GM21526 (cell line): Measurements from ENCODE around the gene IDH2.

ENCODE experiments used
- ATAC-seq: cut with Tn5 transposase; IDR thresholded peaks from one replicate; pipeline ENCODE4 v1.9.1; 2021; ENCODE audit warnings: moderate library complexity; ENCODE audit not compliant: unreplicated experiment, low FRiP score

The IDH2 gene

DNA sequence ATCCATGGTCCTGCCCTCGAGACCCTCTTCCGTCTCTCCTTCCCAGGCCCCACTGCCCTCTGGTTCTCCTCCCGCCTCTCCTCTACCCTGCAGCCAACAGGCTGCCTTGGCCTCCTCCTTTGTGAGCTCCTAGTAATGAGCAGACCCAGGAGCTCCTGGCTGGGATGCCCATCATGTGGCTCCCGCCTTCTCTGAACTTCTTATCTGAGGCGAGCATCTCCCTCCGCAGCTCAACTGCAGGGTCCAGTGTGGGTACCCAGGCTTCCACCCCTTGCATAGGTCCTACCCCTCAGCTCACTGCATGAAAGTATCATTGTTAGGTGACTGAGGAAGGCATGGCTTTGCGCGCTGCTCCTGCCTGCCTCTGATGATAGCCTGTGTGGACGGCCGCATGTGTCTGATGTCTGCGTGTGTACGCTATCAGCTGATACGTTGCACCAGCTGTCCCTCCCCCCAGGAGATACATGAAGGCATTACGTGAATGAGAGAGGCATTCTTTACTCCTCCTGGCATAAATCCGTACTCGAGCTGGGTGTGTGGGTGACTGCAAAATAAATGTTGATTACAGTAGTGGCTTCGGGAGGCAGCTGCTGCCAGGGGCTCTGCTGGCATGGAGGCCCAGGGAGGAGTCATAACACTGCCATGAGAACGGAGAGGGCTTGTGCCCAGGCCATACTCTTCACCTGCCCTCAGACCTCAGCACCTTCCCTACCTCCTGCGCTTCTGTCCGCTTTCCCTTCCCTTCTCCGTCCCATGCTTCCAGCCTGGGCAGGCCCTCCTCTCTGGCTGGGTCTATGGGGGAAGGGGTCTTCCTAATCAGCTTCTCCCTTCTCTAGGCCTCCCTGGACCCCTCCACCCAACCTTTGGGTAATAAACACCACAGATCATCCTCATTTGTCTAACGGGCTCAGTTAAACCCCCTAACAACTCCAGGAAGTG, 52.3 kb downstream of the IDH2 start:
- no peak for ATAC-seq

DNA sequence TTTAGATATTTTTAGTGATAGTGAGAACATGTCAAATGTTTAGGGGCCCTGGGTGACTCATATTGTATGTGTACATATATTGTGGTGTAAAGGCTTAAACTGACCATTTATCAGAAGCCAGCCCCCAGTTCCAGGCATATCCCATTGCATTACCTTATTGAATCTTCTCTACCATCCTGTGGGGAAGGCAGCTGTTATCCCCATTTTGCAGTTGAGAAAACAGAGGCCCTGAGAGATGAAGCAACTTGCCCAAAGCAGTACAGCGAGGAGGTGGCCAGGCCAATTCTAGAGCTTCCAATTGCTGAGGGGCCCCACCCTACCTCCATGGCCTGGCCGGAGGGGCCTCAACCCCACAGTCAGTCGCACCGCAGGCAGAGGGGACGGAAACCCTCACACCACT, 53.2 kb downstream of the IDH2 start:
- no peak for ATAC-seq

DNA sequence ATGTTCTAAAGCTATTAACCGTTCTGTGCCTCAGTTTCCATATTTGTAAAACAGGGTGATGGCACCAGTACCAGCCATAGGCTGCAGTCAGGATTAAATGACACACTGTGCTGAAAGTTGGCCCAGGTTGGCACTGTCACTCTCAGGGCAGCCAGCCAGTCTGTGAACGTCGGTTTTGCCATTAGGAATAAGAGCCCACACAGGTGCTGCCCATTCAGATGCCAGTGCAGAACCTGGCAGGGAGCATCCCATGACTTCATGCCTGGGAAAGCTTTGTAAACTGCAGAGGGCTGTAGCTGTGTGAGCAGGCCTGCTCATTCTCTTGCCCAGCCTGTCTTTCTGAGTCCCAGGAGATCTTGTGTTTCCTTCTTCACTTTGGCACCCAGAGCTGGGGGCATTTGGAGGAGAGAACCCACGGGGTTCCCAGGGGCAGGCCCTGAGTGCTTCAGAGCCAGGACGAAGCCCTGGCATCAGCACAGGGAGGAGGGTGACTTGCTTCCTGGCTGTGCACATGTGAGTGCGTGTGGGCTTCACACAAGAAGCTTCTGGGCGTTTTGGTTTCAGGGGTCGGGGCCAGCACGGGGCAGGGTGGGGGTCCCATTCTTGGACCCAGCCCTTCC, 54.2 kb downstream of the IDH2 start:
- no peak for ATAC-seq

DNA sequence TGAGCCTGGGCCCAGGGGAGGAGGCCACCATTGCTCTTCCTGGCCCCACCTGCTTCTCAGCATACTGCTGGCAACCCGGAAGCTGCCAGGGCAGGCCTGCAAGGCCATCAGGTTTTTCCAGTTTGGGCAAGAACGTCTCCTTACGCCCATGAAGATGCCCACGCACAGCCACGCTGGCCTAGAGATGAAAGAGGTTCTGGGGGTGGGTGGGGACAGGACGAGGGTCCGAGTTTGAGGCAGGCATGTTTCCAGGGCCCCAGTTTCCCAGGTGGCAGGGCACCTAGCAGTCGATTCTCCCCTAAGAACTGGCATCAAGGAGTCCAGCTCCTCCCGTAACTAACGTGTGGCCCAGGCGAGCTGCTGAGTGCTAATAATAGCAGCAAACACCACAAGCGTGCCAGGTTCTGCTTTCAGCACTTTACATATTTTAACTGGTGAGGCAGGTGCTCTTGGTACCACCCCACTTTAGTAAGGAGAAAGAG, 55.3 kb downstream of the IDH2 start:
- no peak for ATAC-seq

DNA sequence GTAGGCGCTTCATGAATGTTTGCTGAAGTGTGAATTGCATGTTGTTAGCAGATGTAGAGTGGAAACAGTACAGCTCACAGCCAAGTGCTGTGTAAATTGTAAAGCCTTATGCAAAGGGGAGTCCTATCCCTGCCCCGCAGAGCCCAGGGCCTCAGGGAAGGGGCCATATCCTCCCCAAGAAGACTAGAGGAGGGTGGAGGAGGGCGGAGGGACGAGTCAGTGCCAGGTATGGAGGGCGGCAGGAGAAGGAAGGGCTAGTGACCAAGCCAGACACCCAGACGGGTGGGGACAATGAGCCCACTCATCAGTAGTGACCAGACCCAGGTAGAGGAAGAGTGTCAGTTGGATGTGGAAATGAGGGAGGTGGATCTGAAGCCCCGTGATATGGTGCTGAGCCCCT, 56.0 kb downstream of the IDH2 start:
- ATAC-seq, result no peak

DNA sequence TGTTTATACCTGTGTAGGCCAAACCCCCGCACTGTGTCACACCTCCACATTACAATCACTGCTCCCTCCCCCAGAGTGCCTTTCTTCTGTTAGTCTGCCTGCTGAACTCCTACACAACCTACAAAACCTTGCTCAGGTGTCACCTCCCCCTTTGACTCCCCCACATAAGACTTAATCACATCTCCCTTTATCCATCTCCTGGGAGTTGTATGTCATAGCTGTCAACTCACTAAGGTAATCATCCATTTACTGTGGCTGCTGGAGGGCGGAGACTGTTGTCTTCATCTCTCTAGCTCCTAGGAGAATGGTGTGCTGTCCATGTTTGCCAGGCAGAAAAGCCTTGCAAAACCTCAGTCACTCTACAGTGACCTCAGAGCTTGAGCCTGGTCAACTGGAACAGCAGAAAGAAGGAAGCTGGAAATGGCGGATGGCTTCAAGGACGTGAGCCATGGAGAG, 57.3 kb downstream of the IDH2 start:
- no peak for ATAC-seq

DNA sequence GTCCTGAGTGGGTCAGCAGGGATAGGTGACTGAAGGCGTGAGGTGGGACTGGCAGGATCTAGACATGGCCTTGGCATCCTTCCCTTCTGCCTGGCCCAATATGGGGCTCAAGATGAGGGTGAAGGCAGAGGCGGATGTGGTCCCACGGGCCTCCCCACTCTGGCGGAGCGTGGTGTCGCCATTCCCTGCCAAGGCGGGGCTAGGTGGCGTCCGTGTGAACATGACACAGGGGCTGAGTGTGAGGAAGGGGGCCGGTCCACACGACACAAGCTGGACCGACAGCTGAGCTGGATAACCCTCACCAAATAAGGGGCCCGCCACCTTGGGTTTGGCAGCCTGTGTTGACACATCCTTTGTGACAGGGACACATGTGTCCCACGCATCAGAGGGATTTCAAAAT, 58.1 kb downstream of the IDH2 start:
- no peak for ATAC-seq

DNA sequence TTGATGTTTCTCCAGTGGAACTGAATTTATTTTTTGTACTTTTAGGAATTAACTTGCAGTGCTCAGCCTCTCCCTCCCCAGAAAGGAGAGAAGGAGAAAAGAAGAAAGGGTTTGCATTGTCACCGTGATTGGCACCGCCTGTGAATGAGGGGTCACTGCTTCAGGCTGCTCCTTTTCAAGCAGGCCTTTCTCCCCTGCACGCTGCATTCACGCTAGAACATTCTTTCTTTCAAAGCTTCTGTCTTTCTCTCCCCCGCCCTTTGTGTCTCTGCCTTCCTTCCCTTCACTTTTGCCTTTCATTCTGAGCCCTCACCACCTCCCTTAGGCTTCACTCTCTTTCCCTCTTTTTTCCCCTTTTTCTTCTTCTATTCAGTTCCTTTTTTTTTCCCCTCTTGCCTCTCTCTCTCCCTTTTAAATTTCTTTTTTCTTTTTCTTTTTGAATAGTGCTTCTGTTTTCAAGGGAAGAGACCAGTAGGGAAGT, 58.7 kb downstream of the IDH2 start:
- no peak for ATAC-seq

DNA sequence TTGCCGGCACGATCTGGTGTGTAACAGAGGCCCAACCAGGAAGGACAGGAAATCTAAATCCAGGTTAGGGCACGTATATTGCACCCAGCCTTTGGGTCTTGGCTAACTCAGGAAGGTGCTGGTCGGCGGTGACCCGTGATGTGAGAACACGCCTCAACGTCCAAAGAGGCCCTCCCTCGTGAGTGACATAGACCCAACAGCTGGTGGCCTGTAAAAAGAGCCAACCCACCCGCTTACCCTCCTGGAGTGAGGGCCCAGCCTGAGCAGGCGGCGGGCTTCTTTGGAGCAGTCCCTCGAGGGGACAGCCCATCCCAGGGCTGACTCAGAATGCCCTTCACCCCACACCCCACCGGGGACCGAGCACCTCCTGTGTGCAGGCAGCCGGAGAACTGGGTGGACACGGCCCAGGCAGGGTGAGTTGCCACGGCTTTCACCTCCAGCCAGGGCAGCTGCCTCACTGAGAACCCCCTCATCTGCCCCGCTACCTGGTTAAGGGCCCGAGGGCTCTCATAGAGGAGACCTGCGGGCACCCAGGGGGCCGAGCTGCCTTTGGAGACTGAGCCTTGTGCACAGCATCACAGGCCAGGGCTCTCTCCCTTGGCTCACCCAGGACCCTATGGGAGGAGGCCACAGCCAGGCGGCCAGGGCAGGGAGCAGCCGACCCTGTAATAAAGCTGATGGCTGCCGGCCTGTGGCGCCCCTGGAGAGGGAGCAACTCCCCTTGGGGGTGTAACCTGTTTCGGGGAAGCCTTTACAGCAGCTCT, 59.3 kb downstream of the IDH2 start:
- no peak for ATAC-seq

DNA sequence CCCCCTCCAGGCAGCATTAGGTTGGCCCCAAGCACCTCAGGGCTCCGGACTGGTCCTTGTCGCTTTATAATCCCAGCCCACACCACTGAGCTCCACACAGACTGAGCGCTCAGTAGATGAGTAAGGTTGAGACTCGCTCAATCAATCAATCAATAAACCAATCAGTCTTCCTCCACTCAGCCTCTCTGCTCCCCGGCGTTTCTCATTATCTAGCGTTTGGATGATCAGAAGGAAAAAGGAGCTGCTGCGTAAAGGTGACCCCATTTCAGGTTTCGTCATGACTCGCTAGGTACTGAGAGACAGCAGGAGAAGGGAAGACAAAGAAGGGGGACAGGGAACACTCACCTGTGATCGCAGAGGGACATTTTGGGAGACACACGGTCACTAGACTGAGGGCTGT, 59.9 kb downstream of the IDH2 start:
- ATAC-seq, result no peak

DNA sequence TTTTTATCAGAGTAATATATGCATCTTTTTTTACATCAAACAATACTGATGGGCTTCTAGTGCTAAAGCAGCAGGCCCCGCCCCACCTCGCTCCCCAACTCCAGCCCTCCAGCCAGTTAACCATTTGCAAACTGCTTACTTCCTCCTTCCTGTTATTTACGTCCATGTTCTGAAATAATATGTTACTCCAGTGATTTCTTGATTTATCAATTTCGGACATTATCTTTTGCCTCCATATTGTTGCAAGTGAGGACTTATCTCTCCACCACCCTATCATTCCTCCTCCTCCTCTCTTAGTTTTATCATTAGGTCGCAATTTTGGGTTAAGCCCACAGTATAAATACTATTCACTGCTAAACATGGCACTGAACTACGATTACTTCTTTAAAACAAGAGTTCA, 61.6 kb downstream of the IDH2 start:
- ATAC-seq, result no peak

DNA sequence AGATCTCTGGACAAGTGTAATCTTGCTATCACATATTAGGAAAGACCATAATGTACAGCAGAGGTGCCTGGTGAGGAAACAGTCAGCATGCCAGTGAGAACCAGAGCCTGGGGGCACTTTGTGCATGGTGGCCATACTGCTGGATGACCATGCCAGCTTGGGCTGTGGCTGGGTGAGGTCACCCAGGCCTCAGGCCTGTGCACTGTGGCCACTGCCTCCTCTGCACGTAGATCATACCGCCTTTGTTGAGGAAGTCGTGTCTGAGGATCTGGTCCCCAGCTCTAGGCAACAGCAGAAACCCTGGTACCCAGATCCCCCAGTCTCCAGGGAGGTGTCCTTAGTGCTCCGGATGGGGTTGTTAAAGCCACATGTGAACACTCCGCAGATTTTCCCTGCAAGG, 62.3 kb downstream of the IDH2 start:
- no peak for ATAC-seq

DNA sequence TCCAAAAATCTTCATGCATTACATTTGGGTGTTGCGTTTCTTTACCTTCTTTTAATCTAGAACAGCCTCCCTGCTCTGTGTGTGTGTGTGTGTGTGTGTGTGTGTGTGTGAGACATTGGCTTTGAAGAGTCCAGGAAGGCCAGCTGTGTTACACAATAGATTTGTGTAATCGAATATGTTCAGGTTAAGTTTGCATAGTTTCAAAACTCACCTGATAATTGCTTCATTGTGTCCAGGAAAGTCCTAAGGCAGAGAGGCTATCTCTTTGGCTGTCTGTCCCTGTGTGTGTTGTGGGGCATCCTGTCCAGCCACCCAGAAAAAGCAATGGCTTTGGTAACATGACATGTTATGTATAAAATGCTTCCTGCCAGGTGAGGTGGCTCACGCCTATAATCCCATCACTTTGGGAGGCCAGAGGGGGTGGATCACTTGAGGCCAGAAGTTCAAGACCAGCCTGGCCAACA, 63.6 kb downstream of the IDH2 start:
- ATAC-seq, result no peak

DNA sequence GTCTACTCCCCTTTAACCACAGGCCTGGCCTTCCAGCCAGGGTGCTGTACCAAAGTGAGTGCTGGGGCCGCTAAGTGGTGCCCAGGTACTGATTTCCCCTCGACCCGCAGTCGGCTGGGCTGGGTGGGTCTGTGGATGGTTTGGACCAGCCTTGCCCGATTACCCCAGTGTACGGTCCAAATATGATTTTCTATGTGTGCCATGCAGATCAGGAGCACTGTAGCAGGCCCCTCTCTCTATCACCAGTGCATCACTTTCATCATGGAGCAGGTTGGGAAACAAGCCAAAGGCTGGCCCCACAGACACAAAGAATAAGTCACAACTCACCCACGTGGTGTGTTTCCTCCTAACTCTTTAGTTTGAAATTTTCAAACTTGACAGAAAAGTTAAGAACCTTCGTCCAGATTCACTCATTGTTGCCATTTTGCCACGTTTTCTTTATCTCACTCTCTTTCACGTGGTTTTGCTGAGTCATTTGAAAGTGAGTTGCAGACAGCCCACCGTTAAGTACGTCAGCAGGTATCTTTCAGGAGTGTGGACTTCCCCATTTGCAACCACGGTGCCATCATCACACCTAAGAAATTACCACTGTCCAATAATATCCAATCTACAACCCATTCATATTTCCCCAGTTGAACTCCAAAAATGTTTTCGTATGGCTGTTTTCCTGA, 64.2 kb downstream of the IDH2 start:
- ATAC-seq, result peak; percentile 70

DNA sequence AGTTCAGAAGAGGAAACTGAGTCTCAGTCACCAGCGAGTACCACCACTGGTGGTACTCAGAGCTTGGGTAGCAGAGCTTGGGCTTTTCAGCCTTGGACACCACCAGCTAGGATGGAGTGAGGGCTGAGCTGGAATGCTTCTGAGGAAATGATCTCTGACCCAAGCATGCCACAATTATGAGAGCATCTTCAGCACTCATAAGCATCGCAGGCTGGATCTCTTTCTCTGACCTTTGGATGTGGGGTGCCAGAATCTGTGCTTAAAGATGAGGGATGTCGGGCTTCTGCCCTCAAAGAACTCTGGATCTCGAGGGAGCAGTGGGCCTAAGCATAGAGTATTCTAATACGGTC, 64.8 kb downstream of the IDH2 start:
- ATAC-seq, result no peak

DNA sequence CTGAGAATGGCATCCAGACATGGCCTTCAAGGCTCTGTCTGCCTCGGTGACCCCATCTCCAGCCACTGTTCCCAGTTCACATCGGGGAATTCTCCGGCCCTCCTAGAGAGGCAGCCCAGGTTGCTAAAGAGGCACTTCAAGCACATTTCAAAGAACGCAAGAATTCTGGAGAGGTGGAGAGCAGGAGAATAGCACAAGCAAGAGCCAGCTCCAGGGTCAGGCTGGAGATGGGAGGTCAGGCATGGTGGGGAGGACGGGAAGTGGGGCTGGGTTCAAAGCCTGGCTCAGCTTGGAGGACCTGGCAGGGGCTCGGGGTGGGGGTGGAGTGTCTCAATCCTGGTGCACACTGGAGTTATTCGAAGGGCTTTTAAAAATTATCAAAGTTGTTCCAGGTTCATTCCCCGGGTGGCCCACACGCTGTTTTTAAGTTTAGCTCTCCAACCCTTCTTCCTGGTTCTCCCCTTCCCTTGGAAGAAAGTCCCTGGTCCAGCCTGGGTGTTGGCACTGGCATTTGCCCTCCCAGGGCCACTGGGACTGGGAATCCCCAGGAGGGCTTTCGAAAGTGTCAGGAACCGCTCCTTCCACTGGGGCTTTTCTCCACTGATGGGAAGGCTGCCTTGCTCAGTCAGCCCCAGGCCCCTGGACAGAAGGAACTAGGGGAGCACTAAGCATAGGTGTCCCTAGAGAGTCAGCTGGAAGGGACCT, 65.3 kb downstream of the IDH2 start:
- no peak for ATAC-seq

DNA sequence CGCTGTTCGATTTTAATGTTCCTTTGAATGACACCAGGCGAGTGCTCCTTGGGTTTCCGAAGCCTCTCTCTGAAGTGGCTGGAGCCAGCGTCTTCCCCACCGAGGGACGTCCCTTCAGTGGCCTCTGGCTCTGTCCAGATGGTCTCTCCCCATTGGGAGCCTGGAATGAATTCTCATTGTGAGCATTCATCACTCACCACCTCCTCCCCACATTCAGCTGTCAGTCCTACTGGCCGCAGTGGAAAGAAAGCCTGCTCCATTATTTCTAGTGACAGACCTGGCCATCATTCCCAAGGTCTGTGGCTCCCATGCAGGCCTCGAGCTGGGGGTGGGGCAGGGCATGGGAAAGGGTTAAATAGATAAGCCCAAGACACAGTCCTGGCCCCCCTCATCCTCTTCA, 65.9 kb downstream of the IDH2 start:
- no peak for ATAC-seq

DNA sequence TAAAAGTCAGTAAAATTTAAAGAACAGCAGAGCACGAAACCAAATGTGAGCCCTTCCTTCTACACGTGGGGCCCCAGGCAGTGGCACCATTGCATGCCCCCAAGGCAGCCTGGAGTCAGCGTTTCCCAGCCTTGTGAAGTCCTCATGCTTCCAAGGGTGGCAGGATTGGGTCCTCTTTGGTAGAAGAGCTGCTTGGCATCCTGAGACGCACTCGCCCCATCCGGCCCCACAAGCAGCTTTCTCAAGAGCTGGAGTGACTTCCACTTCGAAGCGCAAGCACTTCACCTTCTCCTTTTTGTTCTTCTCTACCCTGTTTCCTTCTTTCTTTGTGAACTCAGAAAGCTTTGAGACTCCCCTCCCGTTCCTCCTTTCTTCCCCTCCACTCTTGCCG, 66.4 kb downstream of the IDH2 start:
- no peak for ATAC-seq

DNA sequence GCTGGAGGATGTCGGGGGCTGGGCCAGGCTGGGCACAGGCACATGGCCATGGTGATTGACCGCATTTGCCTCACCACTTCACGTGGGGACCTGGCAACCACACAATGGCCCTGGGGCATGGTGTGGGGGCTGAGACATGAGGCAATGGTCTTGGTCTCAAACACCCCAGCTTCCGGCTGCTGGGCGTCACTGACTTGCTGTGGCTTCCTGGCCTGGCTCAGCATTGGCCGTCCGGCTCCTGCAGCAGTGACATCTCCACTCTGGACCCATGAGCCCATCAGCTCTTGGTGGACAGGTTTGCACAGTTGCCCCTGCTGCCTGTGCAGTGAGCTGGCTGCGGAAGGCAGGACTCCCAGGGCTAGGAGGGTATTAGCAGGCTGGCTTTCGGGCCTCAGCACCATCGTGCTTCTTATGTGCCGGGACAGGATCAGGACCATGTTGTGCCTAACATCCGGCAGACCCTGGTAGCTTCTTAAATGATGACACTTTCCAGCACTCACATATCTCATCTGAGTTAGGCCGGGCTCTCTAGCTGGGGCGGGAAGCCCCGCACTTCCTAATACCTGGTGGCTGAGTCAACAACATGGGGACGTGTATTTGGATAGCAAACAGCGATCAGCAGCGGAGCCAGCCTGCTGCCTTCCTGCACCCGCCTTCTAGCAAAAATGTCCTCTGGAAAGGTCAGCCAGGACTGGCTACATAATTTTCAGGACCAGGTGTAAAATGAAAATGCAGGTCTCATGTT, 67.0 kb downstream of the IDH2 start:
- ATAC-seq, result no peak
